ENCODE data around the gene KIF11. TPM values are rescaled to one million over a fixed set of nuclear protein-coding genes. Genes with fewer than 3 reads are reported as not detected.
A peak's percentile ranks its signal among the peaks of the same experiment; 100 is the strongest.
"Not testable (repeated sequence)": the region's sequence is repeated elsewhere in the genome, so short reads cannot be mapped to it uniquely, and the experiment has no call there.

The KIF11 gene
- 0.89 TPM for total RNA-seq

- peak; percentile 98 for DNase-seq (ENCODE audit: low spot score)
- ATAC-seq: peak; percentile 98
- intact Hi-C loops (cut with DNase I): no loop called here
Measured at GRCh38 chr10:92592761-92593618, at the start of gene KIF11. Gene KIF11, plus strand, starts transcription at chr10:92593130. Its CDS starts 246 bp downstream, at chr10:92593376.

- ATAC-seq (no peak), DNase-seq (ENCODE audit: low spot score) (no peak)
- intact Hi-C loops (cut with DNase I): no loop called here
Measured at GRCh38 chr10:92544296-92544695, 48.6 kb upstream of the KIF11 start.

GRCh38 chr10:92545556-92545955, 47.4 kb upstream of the KIF11 start:
- intact Hi-C loops (cut with DNase I): no loop called here
- ATAC-seq (no peak), DNase-seq (ENCODE audit: low spot score) (no peak)

- ATAC-seq (no peak), DNase-seq (ENCODE audit: low spot score) (no peak)
- intact Hi-C loops (cut with DNase I): no loop called here
Measured at GRCh38 chr10:92547676-92548075, 45.3 kb upstream of the KIF11 start.

GRCh38 chr10:92550924-92551323, 42.0 kb upstream of the KIF11 start:
- ATAC-seq: no peak
- no peak for DNase-seq (ENCODE audit: low spot score)
- intact Hi-C loops (cut with DNase I): no loop called here

GRCh38 chr10:92552310-92552709, 40.6 kb upstream of the KIF11 start:
- intact Hi-C loops (cut with DNase I): no loop called here
- ATAC-seq: no peak
- no peak for DNase-seq (ENCODE audit: low spot score)

GRCh38 chr10:92553959-92554358, 39.0 kb upstream of the KIF11 start:
- intact Hi-C loops (cut with DNase I): no loop called here
- ATAC-seq (no peak), DNase-seq (ENCODE audit: low spot score) (no peak)

- ATAC-seq (no peak), DNase-seq (ENCODE audit: low spot score) (no peak)
- intact Hi-C loops (cut with DNase I): no loop called here
Measured at GRCh38 chr10:92559046-92559445, 33.9 kb upstream of the KIF11 start.

- no peak for DNase-seq (ENCODE audit: low spot score)
- intact Hi-C loops (cut with DNase I): no loop called here
- ATAC-seq: no peak
Measured at GRCh38 chr10:92562424-92562823, 30.5 kb upstream of the KIF11 start.

- intact Hi-C loops (cut with DNase I): no loop called here
- DNase-seq (ENCODE audit: low spot score): no peak
- no peak for ATAC-seq
Measured at GRCh38 chr10:92567952-92568600, 24.9 kb upstream of the KIF11 start.

GRCh38 chr10:92569071-92569470, 23.9 kb upstream of the KIF11 start:
- intact Hi-C loops (cut with DNase I): no loop called here
- ATAC-seq (no peak), DNase-seq (ENCODE audit: low spot score) (no peak)

GRCh38 chr10:92569663-92570062, 23.3 kb upstream of the KIF11 start:
- not testable (repeated sequence) for ATAC-seq; DNase-seq (ENCODE audit: low spot score)
- intact Hi-C loops (cut with DNase I): loop anchor here (5.0 kb wide), 1 partner anchor 52 kb away; no protein-coding TSS in a partner anchor

- DNase-seq (ENCODE audit: low spot score) (no peak), ATAC-seq (no peak)
- intact Hi-C loops (cut with DNase I): loop anchor here (5.0 kb wide), 1 partner anchor 54 kb away; no protein-coding TSS in a partner anchor
Measured at GRCh38 chr10:92571649-92572048, 21.3 kb upstream of the KIF11 start.

GRCh38 chr10:92572362-92573090, 20.4 kb upstream of the KIF11 start:
- intact Hi-C loops (cut with DNase I): loop anchor here (5.0 kb wide), 1 partner anchor 55 kb away; no protein-coding TSS in a partner anchor
- DNase-seq (ENCODE audit: low spot score): no peak
- no peak for ATAC-seq

GRCh38 chr10:92573091-92573797, 19.7 kb upstream of the KIF11 start:
- ATAC-seq (peak; percentile 1), DNase-seq (ENCODE audit: low spot score) (no peak)
- intact Hi-C loops (cut with DNase I): loop anchor here (5.0 kb wide), 1 partner anchor 56 kb away; no protein-coding TSS in a partner anchor

- DNase-seq (ENCODE audit: low spot score) (peak; percentile 89), ATAC-seq (peak; percentile 96)
- intact Hi-C loops (cut with DNase I): loop anchor here (5.0 kb wide), 1 partner anchor 57 kb away; no protein-coding TSS in a partner anchor
Measured at GRCh38 chr10:92573798-92574547, 19.0 kb upstream of the KIF11 start, which contains the start of gene IDE. Gene IDE, minus strand, starts transcription at chr10:92574093. Its CDS starts 74 bp downstream, at chr10:92574019.

GRCh38 chr10:92574548-92575261, 18.2 kb upstream of the KIF11 start:
- DNase-seq (ENCODE audit: low spot score) (no peak), ATAC-seq (peak; percentile 22)
- intact Hi-C loops (cut with DNase I): loop anchor here (5.0 kb wide), 1 partner anchor 57 kb away; no protein-coding TSS in a partner anchor

All from sciatic nerve (tissue), 2 donors.